ENCODE results near the gene LYSMD3.
"Not testable (repeated sequence)": the region's sequence is repeated elsewhere in the genome, so short reads cannot be mapped to it uniquely, and the experiment has no call there.

Gene LYSMD3

DNA sequence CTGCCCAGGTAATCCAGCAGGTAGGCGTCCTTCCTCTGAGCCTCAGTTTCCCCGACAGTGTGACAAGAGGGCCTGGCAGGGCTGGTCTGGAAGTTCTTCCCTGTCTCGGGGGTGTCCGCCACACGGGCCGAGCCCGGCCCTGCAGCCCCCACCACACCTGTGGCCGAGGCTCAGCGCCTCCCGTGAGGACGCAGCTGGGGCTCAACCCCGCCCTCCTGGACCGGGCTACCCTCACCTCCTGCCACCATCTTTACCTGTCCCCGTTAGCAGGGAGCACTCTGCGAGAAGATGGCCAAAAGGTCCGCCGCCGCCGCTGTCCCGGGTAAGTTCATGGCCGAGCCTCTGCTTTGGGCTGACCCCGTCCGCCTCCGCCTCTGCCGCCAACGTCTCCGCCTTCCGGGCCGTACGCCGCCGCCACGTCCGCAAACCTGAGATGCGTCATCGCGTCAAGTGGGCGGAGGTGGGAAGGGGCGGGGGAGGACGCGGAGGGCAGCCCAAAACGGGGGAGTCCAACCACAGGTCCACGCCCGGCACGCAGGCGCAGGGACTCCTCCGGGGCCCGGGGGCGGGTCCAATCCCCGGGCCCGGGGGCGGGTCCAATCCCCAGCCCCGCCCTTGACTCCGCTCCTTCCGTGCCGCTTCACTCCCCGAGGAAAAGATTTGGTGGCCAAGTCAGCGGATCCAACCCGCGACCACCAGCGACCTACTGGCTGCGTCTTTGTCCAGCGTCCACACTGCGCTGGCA lies at the start of gene LYSMD3:
Gene LYSMD3, minus strand, starts transcription at position 391 of the 745 bp plus-strand sequence. CDS start 4,295 bp downstream, outside the sequence.
- peak; percentile 96 for DNase-seq (ENCODE audit: low spot score)

DNA sequence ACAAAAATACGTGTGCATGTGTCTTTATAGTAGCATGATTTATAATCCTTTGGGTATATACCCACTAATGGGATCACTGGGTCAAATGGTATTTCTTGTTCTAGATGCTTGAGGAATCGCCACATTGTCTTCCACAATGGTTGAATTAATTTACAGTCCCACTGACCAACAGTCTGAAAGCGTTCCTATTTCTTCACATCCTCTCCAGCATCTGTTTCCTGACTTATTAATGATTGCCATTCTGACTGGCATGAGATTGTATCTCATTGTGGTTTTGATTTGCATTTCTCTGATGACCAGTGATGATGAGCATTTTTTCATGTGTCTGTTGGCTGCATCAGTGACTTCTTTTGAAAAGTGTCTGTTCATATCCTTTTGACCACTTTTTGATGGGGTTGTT lies 47.2 kb upstream of the LYSMD3 start:
- not testable (repeated sequence) for DNase-seq (ENCODE audit: low spot score)

DNA sequence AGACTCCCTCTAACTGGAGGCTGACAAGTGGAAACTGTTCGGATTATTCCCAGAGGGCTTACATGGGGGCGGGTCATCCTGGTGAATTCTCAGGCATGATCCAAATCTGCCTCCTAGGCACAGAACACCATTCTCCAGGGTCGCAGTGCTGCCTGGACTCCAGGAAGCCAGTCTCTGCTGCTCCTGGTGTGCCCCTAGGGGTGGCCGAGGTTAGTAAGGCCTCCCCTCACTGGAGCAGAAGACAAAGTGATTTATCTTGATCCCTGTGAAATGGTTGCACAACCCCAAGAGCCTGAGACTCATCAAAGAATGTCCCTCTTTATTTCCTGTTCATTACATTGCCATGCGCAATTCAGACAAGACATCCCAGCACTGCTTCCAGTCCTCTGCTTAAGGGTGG lies 46.3 kb upstream of the LYSMD3 start:
- no peak for DNase-seq (ENCODE audit: low spot score)

DNA sequence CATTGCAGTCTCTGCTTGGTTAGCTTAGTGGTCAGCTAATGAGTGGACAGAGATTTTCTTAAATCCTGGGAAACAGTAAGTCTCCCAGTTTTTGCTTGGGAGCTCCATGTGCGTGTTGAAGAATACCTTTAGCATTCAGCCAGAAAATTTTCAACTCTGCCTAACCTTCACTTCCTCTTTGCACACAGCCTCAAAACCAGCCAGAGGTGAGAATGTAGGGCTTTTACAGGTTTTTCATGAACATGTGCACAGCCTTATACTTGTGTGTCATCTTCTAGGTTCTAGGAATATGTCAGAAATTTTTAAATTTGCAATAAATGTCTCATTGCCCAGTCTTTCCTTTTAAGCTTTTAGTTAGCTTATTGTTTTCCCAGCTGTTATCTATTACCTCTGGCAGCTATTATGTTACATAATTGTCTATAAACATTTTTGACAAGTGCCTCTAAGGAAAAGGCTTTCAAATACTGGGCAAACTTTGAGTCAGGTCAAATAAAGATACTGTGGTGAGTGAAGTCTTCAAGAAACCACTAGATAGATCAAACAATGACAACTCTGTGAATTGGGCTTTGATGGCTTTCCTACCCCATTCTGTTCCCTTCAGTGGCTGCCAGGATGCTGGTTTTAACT lies 41.9 kb upstream of the LYSMD3 start:
- DNase-seq (ENCODE audit: low spot score): no peak

DNA sequence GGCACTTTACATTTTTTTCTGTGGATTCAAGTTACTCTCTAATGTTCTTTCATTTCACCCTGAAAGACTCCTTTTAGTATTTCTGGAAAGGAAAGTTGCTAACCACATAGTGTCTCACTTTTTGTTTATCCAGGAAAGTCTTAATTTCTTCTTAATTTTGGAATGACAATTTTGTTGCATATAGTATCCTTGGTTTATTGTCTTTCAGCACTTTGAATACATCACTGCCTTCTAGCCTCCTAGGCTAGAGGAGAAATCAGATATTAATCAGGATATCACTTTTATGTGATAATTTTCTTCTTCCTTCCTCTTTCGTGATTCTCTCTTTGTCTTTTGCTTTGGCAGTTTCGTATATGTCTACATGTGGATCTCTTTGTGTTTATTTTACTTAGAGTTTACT lies 40.6 kb upstream of the LYSMD3 start:
- DNase-seq (ENCODE audit: low spot score): no peak

DNA sequence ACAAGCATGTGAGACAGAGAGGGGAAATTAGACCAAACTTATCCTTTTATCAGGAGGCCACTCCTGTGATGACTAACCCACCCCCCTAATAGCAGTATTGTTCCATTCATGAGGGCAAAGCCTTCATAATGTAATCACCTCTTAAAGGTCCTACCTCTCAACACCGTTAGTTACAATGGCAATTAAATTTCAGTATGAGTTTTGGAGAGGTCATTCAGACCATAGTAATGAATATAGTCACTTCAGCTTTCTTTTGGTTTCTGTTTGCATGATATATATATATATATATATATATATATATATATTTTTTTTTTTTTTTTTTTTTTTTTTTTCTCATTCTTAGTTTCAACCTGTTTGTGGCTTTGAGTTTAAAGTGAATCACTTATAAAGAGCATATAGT lies 39.7 kb upstream of the LYSMD3 start:
- no peak for DNase-seq (ENCODE audit: low spot score)

DNA sequence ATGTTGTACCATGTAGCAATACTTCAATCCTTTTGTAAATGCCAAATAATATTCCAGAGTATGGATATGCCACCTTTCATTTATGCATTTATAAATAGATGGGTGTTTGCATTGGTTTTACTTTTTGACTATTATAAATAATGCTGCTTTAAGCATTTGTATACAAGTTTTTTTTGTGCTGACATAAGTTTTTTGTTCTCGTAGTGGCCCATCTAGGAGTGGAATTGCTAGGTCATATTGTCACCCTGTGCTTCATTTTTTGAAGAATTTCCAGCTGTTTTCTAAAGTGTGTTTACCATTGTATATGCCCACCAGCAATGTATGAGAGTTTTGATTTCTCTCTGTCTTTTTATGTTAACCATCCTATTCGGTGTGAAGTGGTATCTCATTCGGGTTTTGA lies 36.1 kb upstream of the LYSMD3 start:
- no peak for DNase-seq (ENCODE audit: low spot score)

DNA sequence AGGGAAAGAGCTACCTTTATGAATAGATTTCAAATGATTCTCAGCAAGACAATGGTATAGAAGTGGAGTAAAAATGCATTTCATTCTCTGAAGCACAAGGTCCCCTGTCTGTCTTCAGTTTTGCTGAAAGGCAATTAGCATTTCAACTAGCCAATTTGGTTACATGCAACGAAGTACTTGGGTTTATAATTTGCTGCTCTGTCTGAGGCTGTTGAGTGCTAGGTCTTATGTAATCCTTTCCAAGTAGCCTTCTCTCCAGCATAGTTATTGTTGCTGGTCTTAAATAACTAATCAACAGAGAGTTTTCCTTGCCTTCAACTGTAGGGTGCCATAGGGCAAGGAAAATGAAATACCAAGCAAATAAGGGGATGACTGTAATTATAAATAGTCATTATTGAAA lies 33.7 kb upstream of the LYSMD3 start:
- no peak for DNase-seq (ENCODE audit: low spot score)

DNA sequence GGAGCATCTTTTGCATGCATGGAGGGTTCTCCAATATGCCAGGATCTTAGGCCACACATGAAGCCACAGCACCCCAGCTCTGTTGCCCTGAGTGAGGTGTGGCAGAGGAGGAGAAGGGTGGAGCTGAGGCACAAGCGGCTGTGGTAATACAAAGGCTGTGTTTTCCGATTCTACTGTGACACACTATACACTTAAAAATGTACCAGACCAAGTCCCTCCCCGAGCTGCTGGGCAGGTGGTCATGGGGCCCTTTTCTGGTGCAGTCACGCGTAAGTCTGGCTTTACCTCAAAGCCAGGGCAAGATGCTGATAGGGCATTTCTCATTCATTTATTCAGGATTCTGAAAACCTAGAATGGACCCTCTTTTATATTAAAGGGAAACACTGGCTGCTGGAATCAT lies 33.0 kb upstream of the LYSMD3 start:
- DNase-seq (ENCODE audit: low spot score): no peak

DNA sequence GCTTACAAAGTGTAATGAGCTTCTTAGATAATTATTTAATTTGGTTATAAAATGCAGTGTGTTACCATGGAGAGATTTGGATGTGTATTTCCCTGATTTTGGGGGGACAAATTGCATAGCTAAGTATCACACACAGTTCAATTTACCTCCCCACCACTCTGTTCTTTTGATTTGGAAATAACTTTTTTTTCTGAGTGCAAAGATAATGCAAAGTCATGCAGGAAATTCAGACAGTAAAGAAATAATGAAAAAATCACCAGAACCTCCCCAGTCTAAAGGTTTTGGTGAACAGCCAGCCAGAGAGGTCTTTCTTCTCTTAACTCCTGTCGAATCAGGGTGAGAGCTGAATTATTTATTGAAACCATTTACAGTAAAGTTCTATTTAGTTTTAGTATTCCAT lies 32.4 kb upstream of the LYSMD3 start:
- DNase-seq (ENCODE audit: low spot score): no peak

DNA sequence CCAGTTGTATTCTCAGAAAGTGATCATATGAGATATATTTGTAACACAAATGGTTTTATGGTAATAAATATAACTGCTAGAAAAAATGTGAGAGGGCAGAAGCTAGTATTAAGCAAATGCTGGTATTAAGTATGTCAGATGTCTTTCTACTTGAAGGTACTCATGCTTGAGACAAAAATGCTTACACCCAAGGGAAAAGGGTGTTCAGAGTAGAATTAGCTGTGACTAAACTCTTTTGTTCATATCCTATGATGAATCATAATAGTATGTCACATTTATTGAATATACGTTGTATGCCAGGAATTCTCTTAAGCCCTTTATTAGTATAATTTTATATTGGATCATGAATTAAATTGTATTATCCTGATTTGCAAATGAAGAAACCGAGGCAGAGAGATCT lies 31.4 kb upstream of the LYSMD3 start:
- no peak for DNase-seq (ENCODE audit: low spot score)

DNA sequence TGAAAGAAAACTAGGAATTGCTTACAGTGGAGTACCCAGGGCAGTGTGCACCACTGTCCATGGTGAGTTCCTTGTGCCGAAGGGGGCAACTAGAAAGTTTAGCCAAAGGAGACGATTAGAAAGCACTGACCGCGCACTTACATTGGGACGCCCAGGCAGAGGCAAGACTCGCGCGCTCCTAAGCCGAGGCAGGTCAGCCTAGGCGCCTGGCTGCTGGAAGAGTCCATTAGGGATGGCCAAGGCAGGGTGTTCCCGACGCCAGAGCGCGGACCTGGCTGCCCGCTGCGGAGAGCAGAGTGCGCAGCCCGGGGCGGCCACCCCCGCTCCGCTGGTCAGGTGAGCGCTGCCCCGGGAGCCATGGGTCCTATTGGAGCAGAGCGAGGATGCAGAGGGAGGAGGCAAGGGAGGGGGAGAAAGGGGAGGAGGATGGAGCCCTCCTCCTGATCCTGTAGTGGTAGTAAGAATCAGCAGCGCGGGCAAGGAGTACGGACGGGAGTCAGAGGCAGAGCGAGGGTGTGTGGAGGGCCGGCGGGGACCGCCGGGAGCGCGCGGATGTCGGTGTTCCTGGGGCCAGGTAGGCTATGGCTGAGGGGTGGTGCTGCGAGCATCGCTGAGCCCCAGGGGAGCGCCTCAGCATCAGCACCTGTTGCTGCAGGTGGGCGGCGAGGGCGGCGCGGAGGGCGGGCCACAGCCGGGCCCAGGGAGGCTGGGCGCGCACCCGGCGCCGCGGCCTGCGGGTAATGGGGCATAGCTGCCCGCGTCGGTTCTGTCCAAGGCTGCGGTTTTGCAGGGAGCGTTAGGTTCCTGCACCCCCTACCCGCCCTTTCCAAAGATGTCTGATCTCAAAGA lies 29.2 kb upstream of the LYSMD3 start, which contains the start of gene ADGRV1:
Gene ADGRV1, plus strand, starts transcription at position 454 of the 849 bp plus-strand sequence. Its CDS starts 99 bp downstream, at position 553.
- peak; percentile 78 for DNase-seq (ENCODE audit: low spot score)

DNA sequence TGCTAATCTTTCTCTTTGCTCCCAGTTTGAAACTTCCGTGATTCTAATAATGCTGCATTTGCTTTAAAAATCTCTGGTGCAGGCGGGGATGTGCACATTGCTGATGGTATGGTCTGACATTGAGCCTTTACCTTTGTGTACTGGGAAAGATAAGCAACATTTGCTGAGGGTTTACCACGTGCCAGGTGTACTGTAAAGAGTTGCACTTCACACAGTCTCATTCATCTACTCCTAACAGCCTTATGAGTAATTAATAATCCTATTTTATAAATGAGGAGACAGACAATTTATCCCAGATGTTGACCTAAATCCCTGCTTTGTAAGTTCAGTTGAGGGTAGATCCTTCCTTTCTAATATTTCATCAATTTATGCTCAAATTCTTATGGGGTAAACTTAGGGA lies 28.5 kb upstream of the LYSMD3 start:
- peak; percentile 52 for DNase-seq (ENCODE audit: low spot score)

DNA sequence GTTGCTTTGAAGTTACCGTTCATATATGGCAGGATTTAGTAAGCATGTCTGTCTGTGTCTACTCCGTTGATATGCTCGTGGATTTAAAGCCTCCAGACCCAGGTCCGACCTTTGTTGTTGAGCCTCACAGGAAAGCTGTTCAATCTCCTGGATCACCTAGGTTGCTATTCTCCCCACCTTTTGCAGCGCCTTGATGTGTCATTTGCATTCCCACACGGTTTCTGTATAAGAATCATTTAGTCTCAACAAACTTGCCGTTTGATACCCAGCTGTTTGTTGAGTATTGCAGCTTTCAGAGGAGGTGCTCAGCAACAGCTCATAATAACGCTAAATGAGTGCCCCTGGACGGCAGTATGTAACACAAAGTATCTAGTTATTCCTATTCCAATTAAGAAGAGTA lies 28.0 kb upstream of the LYSMD3 start:
- DNase-seq (ENCODE audit: low spot score): peak; percentile 2

DNA sequence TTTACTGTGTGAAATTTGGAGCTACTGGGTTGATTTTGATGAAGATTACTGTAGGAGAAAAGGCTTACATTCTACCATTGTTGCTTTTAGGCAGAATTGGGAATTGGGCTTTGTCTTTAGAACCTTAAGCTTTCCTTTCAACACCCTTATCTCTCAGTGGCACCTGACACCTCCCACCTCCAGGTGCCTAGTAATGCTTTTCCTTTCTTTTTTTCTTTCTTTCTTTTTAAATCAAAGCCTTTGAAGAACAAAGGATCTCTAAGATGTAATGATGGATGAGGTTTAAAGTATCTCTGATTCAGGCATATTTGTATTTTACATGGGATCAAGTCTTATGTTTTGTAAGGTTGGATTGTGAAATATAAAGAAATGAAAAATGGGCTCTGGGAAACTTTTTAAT lies 26.3 kb upstream of the LYSMD3 start:
- no peak for DNase-seq (ENCODE audit: low spot score)

DNA sequence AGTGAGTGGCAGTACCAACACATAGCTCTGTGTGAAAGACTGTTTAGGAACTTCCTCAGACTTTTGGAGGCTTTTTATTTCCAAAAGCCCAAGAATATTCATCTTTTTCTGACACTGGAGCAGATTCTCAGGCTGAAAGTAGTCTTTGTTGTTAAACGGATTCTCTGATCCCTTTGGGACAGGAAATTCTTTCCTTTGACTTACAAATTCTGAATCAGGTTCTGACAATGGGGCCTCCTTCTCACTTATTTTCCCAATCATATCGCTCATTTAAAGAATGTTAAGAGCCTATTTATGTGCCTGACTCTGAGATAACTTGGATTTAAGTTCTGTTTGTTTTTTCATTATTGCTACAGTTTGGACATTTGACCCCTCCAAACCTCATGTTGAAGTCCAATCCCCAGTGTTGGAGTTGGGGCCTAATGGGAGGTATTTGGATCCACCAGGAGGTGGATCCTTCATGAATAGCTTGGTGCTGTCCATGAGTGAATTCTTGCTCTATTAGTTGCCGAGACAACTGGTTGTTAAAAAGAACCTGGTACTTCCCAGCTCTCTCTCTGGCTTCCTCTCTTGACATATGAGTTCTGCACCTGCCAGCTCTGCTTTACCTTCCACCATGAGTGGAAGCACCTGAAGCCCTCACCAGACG lies 25.1 kb upstream of the LYSMD3 start:
- no peak for DNase-seq (ENCODE audit: low spot score)

DNA sequence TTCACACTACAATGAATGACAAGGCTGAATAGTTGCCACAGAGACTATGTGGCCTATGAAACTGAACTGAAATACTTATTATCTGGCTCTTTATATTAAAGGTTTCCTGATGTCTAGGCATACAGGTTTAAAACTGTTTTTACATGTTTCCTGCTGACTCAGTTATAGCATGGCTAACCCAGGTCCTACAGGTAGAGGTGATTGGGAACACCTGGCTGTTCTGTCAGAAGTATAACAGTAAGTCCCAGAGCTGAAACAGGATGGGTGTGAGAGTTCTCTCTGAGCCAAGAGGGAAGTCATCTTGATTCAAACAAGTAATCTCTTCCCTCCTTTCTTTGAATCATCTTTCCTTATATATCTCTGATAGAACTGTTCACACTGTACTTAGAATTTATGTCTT lies 24.3 kb upstream of the LYSMD3 start:
- DNase-seq (ENCODE audit: low spot score): no peak

DNA sequence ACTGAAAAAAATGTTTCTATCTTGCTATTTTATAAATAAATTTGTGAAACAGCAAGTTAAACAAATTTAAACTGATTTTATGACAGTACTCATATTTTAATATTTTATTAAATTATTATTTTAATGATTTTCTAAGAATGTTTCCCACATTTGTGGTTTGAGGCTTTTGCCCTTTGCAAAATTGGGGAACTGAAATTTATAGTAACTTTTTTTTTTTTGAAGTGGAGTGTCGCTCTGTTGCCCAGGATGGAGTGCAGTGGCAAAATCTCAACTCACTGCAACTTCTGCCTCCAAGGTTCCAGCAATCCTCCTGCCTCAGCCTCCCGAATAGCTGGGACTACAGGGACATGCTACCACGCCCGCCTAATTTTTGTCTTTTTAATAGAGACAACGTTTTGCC lies 22.0 kb upstream of the LYSMD3 start:
- DNase-seq (ENCODE audit: low spot score): no peak

DNA sequence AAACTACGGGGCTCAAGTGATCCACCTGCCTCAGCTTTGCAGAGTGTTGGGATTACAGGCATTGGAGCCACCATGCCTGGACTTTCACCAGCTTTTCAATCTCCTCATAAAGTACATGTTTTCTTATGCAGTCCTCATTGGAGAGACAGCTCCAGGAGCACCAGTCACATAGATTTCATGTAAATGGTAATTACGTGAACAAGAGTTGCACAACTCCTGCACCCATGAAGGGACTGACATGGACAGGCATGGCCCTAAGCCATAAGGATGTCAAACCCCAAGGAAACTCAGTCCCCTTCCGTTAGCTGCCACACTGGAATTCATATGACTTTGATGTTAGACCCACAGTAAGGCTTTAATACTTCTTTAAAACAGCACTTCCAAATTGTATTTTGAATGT lies 21.6 kb upstream of the LYSMD3 start:
- no peak for DNase-seq (ENCODE audit: low spot score)

DNA sequence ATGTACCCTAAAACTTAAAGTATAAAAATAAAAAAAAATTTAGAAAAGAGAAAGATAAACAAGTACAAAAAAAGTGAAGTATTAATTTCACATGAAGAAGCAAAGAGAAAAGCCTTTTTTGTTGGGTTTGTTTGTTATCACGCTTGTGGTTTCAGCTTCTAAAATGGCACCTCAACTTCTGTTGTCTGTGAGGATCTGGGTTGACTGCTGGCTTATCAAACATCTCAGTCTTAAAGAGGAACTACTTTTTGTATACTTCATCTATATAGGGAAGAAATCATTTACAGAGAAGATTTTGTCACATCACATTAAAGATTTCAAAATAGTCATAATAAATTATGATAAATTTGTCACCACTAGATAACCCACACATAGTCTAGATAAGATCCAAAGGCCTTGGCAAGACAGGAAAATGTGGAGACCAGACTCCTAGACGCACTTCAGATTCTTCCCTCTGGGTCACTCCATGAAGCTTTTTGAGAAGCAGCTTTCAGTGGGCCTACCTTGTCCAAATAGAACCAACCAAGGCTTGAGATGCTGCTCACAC lies 20.4 kb upstream of the LYSMD3 start:
- no peak for DNase-seq (ENCODE audit: low spot score)

DNA sequence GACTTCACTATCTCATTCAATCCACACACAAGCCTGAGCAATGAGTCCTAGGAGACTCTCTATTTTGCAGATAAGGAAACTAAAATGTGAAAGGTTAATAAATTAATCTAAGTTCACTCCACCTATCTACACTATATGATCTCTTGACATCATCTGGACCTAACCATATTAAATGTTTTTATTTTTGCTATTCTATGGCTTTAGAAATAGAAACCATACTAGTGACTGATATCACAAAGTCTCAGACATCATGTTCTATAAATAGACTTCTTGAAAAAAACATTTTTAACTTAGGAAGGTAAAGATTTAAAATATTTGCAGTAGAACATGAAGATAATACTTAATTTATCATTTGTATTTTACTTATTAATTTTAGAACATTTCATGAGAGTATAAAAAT lies 19.8 kb upstream of the LYSMD3 start:
- DNase-seq (ENCODE audit: low spot score): no peak

DNA sequence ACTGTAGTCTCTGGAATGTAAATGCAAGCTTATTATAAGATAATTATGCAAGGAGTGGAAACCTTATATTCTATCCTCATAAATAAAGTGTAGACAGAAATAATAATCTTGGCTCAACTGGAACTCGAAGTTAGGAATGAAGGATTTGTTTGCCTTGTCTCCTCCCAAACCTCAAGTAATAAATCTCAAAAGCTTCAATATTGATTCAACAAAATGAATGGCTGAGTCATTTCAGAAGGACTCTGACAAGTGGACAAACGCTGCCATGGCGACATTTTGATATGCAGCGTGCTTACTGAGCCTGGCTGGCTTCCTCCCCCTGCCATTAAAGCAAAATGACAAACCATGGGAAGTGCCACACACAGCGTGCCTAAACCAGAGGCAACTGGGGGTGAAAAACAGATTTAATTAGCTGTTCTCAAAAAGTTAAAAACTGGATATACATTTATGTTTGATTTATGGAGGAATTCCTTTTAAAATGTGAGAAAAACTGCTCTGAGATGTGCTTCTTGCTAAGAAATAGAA lies 18.7 kb upstream of the LYSMD3 start:
- DNase-seq (ENCODE audit: low spot score): no peak
